K562 (cell line): ENCODE data around the gene AKAP12. TPM values are rescaled to one million over a fixed set of nuclear protein-coding genes. Genes with fewer than 3 reads are reported as not detected.

ENCODE experiments used
- ATAC-seq: fragments of 200-7000 bp; cut with Tn5 transposase; 3 replicates; pipeline ENCODE4 v1.9.1; 2020; ENCODE audit warnings: moderate library complexity
- BruUV-seq: library from RNA; stranded (reverse); fragments of 400-500 nt; replicated peaks from 2 replicates; lab custom pipeline; 2021; lab: Mats Ljungman, UMichigan
- CTCF ChIA-PET: fragments of 300-600 bp; formaldehyde crosslinking; extraction: SDS; loops from one replicate; lab custom pipeline; 2021; ENCODE audit warnings: low intra/inter-chr PET ratio; lab: Yijun Ruan, JAX
- POLR2A ChIA-PET: fragments of 300-600, 350-650 bp; sonication (Branson Sonifier 250); formaldehyde crosslinking; extraction: SDS; loops from one replicate; lab custom pipeline; 2021; ENCODE audit warnings: antibody characterized with exemption, inconsistent platforms; lab: Yijun Ruan, JAX
- DNase-seq, 4 experiments: peaks; one replicate each; pipeline versions ENCODE4 v3.0.0 to v3.0.0-alpha.2; 2011 to 2018; ENCODE audit warnings: low spot score in 3 of 4, mixed read lengths in 3 of 4; ENCODE audit errors: extremely low read depth in 1 of 4
- FAIRE-seq: peaks from 2 replicates; lab custom pipeline; 2011; peaks lifted over from hg19 to GRCh38; lab: Jason Lieb, UNC
- H2AFZ ChIP-seq: 2 replicates; pipeline ENCODE4 v1.6.0; 2011; ENCODE audit warnings: low read depth, low read length, control low read depth, inconsistent platforms
- H3K27ac ChIP-seq: fragments of 200-600 bp; 3 replicates; pipeline ENCODE4 v1.8.0; 2011; ENCODE audit warnings: low read depth, mild to moderate bottlenecking, control low read depth, inconsistent platforms, low read length, moderate library complexity, mixed read lengths; ENCODE audit errors: extremely low read depth
- H3K27me3 ChIP-seq, 2 experiments: fragments of 300-600 bp in 1 of 2; 2 replicates in 1 of 2; 3 replicates in 1 of 2; pipeline versions ENCODE4 v1.6.0 to v1.8.0; 2011; ENCODE audit warnings: inconsistent platforms in 2 of 2, low read length in 2 of 2, mild to moderate bottlenecking in 1 of 2, mixed read lengths in 1 of 2, moderate library complexity in 1 of 2; ENCODE audit not compliant: control insufficient read depth in 2 of 2, insufficient read depth in 2 of 2
- H3K36me3 ChIP-seq: fragments of 300-600 bp; 3 replicates; pipeline ENCODE4 v1.8.0; 2011; ENCODE audit warnings: mild to moderate bottlenecking, low read length, inconsistent platforms; ENCODE audit not compliant: control insufficient read depth, insufficient read depth
- H3K4me1 ChIP-seq, 2 experiments: fragments of 200-600 bp in 1 of 2; replicated peaks in 1 of 2; 2 replicates in 1 of 2; 3 replicates in 1 of 2; pipeline versions ENCODE4 v1.5.1 to v1.8.0; 2011; ENCODE audit warnings: inconsistent platforms in 2 of 2, low read length in 2 of 2, mild to moderate bottlenecking in 1 of 2, mixed read lengths in 1 of 2, moderate library complexity in 1 of 2; ENCODE audit not compliant: control insufficient read depth in 2 of 2, insufficient read depth in 2 of 2
- H3K4me2 ChIP-seq: 2 replicates; pipeline ENCODE4 v1.6.1; 2011; ENCODE audit warnings: low read length, control low read depth, inconsistent platforms, mixed read lengths; ENCODE audit not compliant: insufficient read depth
- H3K4me3 ChIP-seq: fragments of 200-600 bp; sonication (generic), shearing (Covaris generic); 2 replicates; pipeline ENCODE4 v1.5.1; 2016; ENCODE audit warnings: control low read depth, inconsistent platforms
- H3K79me2 ChIP-seq: fragments of 200-600 bp; 3 replicates; pipeline ENCODE4 v1.8.0; 2011; ENCODE audit warnings: low read length, inconsistent platforms; ENCODE audit not compliant: control insufficient read depth, insufficient read depth
- H3K9ac ChIP-seq, 2 experiments: 2 replicates each; pipeline versions ENCODE4 v1.6.0 to v1.6.1; 2011; ENCODE audit warnings: low read depth in 2 of 2, low read length in 2 of 2, control low read depth in 1 of 2, inconsistent platforms in 1 of 2, mild to moderate bottlenecking in 1 of 2, mixed read lengths in 1 of 2; ENCODE audit not compliant: insufficient read depth in 1 of 2
- H3K9me1 ChIP-seq: one replicate; pipeline ENCODE4 v1.6.0; 2011; ENCODE audit warnings: inconsistent platforms, mild to moderate bottlenecking, low read length, moderate library complexity; ENCODE audit not compliant: control insufficient read depth, insufficient read depth
- H3K9me3 ChIP-seq: replicated peaks from 2 replicates; pipeline ENCODE4 v1.5.1; 2011; ENCODE audit warnings: low read depth, low read length, inconsistent platforms; ENCODE audit not compliant: control insufficient read depth, insufficient read depth
- H4K20me1 ChIP-seq: replicated peaks from 2 replicates; pipeline ENCODE4 v1.6.1; 2011; ENCODE audit warnings: low read length, inconsistent platforms, mixed read lengths; ENCODE audit not compliant: control insufficient read depth, insufficient read depth
- CEBPB ChIP-seq: fragments of 450-650 bp; IDR thresholded peaks from 2 replicates; pipeline ENCODE4 v1.6.1; 2016; ENCODE audit warnings: missing genetic modification characterization, missing compliant biosample characterization
- NRF1 ChIP-seq, 2 experiments: fragments of 450-650 bp; IDR thresholded peaks in 1 of 2; conservative IDR thresholded peaks in 1 of 2; 2 replicates each; pipeline ENCODE4 v1.6.1; 2014; ENCODE audit warnings: mild to moderate bottlenecking in 2 of 2
- SETDB1 ChIP-seq: IDR thresholded peaks from one replicate; pipeline ENCODE4 v1.6.1; 2012; ENCODE audit warnings: low read length, control low read depth, inconsistent platforms
- SIN3A ChIP-seq, 2 experiments: fragments of 150-350 bp in 1 of 2; IDR thresholded peaks; 2 replicates each; pipeline ENCODE4 v1.6.1; 2011 to 2016; ENCODE audit warnings: borderline replicate concordance in 2 of 2, low read depth in 2 of 2, low read length in 2 of 2, mild to moderate bottlenecking in 2 of 2, moderate library complexity in 2 of 2; ENCODE audit not compliant: control insufficient read depth in 1 of 2
- ZBED1 ChIP-seq: IDR thresholded peaks from 2 replicates; pipeline ENCODE4 v1.6.1; 2014
- ZBTB1 ChIP-seq: sonication (generic); formaldehyde crosslinking; IDR thresholded peaks from 2 replicates; pipeline ENCODE4 v1.8.1; 2023; ENCODE audit warnings: missing genetic modification reagents, low read depth, mild to moderate bottlenecking, borderline replicate concordance
- WGBS: fragments of 100-300 bp; shearing (Covaris generic); methylation state at CpG from one replicate; pipeline ENCODE4 v1.1.6; 2016; ENCODE audit warnings: low coverage, mixed read lengths; ENCODE audit not compliant: insufficient coverage; ENCODE audit errors: missing lambda C conversion rate; 5-methylcytosine and 5-hydroxymethylcytosine counted together
- in situ Hi-C: fragments of 300-500 bp; cut with MboI; formaldehyde crosslinking; loops from 4 replicates; pipeline ENCODE4 v1.15.0; 2018; ENCODE audit warnings: inconsistent platforms, mixed read lengths
- intact Hi-C: fragments of 100-400 bp; cut with micrococcal nuclease; formaldehyde crosslinking; loops from 2 replicates; pipeline ENCODE4 v1.14.2; 2022
- polyA plus RNA-seq, 8 experiments: library from polyadenylated mRNA; depleted of rRNA in 4 of 8; stranded (reverse) in 5 of 8; unstranded in 3 of 8; fragments of >200 nt; fragmentation: Nextera tagmentation in 2 of 8; fragmentation: Illumina TruSeq in 1 of 8; extraction: Ambion mirVana in 2 of 8; extraction: Trizol in 1 of 8; gene quantifications; 2 replicates each; pipeline versions ENCODE4 v1.2.1 to v1.2.3, GENCODE V29; 2011 to 2014; ENCODE audit warnings: inconsistent platforms in 1 of 8, missing spikeins in 1 of 8
- total RNA-seq, 7 experiments: library from RNA; depleted of rRNA in 6 of 7; stranded (reverse); fragments of >200 nt in 6 of 7; fragmentation: Illumina TruSeq in 2 of 7; extraction: Trizol in 2 of 7; gene quantifications; 2 replicates each; pipeline versions ENCODE4 v1.2.1 to v1.2.3, GENCODE V29; 2011 to 2021; ENCODE audit warnings: low replicate concordance in 1 of 7

AKAP12 gene
- total and polyA plus RNA-seq, 9 of the 15 experiments (the other 6 are each of a cell fraction or from before 2014, with no cell fraction given), result 0.08 to 2.0 (median 0.62) TPM

DNA sequence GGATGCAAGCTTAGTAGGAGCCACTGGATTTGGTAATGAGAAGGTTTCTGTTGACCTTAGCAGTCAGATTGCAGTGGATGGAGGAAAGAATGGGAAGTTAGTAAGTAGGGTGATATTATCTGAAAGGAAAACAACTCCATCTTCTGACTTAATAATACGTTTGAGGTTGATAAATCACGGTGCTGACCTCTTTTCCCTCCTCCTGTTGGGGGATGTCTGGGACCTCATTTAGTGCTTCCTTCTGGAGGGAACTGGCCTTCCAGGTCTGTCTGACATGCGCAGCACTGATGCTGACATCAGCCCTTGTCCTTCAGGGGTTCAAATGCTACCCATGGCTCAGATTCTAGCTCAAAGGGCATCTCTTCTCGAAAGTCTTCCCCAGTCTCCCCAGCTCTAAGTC, 48.2 kb upstream of the AKAP12 start:
- Histone ChIP-seq H3K9me3 (no peaks in the 10 kb centered on the region), H3K36me3 (no peaks in the 10 kb centered on the region), H3K4me1 (no peaks in the 10 kb centered on the region), H3K27ac (no peak overlapping the region), H4K20me1 (no peaks in the 10 kb centered on the region), H3K4me3 (no peak overlapping the region), H3K9me1 (no peaks in the 10 kb centered on the region), H3K9ac (no peak overlapping the region), H3K79me2 (no peaks in the 10 kb centered on the region), H3K27me3 (peaks cover 4 to 10% of the 10 kb centered on the region in 2 experiments), H2AFZ (no peak overlapping the region), H3K4me2 (no peak overlapping the region)
- intact Hi-C loops, result no loop called here
- POLR2A ChIA-PET, result interaction anchor here (0.9 kb wide), 1 partner anchor 14 kb away, joined by 3 read pairs; no protein-coding TSS in a partner anchor
- in situ Hi-C loops, result no loop called here
- TF ChIP-seq NRF1 (conservative IDR thresholded peaks at IDR 0.05 in 1 of 2, IDR thresholded peaks at IDR 0.05 in 1 of 2) (peak; percentile 67 to 69), SIN3A (IDR thresholded peaks at IDR 0.05; ENCODE audit: borderline replicate concordance in 2 of 2, control insufficient read depth in 1 of 2, low read depth in 2 of 2, low read length in 2 of 2) (no peak), ZBED1 (no peak), ZBTB1 (CRISPR knock-in tag) (no peak)
- WGBS, result 4% methylated on average over 4 of the region's 4 CpGs
- no peak for DNase-seq
- FAIRE-seq, result no peak
- ATAC-seq, result no peak
- BruUV-seq, result no TSS peak
- CTCF ChIA-PET, result no interaction called here

DNA sequence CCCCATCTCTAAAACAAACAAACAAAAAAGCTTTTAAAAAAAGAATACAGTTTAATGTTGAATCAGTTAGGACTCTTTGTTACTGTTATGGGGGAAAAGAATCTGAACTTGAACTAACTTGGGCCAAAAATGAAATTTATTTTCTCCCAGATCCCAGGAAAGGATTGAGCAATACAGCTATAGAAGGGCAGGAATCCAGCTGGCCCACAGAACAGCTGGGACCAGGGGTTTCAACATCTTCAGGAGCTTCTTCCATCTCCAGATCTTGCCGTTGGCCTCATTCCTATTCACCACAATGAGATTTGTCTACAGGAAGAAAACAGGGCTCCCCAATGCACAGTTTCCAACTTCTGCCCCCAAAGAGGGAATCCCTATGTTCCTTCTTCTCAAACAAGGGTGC, 43.2 kb upstream of the AKAP12 start:
- DNase-seq, result no peak
- BruUV-seq, result no TSS peak
- Histone ChIP-seq H3K9ac (no peak overlapping the region), H4K20me1 (no peaks in the 10 kb centered on the region), H3K4me1 (no peaks in the 10 kb centered on the region), H3K36me3 (no peaks in the 10 kb centered on the region), H3K4me2 (no peak overlapping the region), H3K9me3 (no peaks in the 10 kb centered on the region), H3K27me3 (peaks cover 8 to 33% of the 10 kb centered on the region in 2 experiments), H3K9me1 (no peaks in the 10 kb centered on the region), H3K79me2 (no peaks in the 10 kb centered on the region), H3K4me3 (no peak overlapping the region), H2AFZ (no peak overlapping the region), H3K27ac (no peak overlapping the region)
- intact Hi-C loops, result no loop called here
- POLR2A ChIA-PET, result interaction anchor here (1.0 to 1.5 kb wide), 3 partner anchors 11 to 645 kb away, joined by 3 to 5 read pairs (median 3); no protein-coding TSS in a partner anchor
- CTCF ChIA-PET, result no interaction called here
- TF ChIP-seq CEBPB (tag), result 0 out of 2 replicates have a peak, but pooled peaks have one; percentile 24
- TF ChIP-seq SETDB1, result no peak
- in situ Hi-C loops, result no loop called here
- FAIRE-seq, result no peak
- 6% methylated on average over 1 of the region's 1 CpG for WGBS
- ATAC-seq, result no peak
